Measurements from ENCODE around the gene SLC26A4.
A peak's percentile ranks its signal among the peaks of the same experiment; 100 is the strongest.

SLC26A4 gene

DNA sequence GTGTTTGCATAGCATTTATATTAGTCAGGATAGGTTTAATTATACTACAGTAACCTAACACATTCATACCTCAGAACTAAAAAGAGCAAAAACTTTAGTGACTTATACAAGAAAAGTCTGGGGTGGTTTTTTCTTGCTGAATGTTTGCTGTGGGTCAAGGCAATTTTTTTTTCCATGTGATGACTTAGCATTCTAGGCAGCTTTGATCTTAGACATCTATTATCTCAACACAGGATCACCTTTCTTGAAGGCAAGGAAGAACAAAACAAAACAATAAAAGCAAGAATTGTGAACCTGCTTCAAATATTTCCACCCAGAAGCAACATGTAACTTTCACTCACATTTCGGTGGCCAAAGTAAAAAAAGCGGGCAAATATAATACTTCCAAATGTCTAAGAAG is 62.6 kb downstream of the SLC26A4 start:
- no peak for DNase-seq
- TF ChIP-seq GATA1 (IDR thresholded peaks at IDR 0.05; ENCODE audit: low read depth, low read length), result no peak

DNA sequence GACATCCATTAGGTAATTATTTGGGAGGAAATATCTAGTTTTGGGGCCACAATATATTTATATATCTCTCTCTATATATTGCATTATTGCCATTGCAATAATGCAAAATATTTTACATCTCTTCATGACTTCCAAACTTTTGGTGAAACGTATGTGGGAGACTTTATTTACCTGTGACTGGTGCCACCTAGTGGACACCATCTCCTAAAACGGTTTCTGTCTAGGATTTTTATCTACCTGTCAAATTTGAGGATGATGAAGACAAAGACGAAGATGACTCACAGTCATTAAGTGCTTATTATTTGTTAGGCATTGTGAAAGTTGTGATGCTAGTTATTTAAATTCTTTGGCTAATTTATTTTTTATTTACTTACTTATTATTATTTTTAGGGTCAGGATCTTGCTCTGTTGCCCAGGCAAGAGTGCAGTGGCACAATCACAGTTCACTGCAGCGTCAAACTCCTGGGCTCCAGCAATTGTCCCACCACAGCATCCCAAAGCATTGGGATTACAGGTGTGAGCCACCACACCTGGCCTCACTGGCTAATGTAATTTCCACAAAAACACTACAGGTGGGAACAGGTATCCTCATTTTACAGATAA is 64.6 kb downstream of the SLC26A4 start:
- DNase-seq, result peak; percentile 54 to 81
- no peak for TF ChIP-seq GATA1 (IDR thresholded peaks at IDR 0.05; ENCODE audit: low read depth, low read length)
- no peak for TF ChIP-seq POLR2A (IDR thresholded peaks at IDR 0.05; ENCODE audit: low read length)

DNA sequence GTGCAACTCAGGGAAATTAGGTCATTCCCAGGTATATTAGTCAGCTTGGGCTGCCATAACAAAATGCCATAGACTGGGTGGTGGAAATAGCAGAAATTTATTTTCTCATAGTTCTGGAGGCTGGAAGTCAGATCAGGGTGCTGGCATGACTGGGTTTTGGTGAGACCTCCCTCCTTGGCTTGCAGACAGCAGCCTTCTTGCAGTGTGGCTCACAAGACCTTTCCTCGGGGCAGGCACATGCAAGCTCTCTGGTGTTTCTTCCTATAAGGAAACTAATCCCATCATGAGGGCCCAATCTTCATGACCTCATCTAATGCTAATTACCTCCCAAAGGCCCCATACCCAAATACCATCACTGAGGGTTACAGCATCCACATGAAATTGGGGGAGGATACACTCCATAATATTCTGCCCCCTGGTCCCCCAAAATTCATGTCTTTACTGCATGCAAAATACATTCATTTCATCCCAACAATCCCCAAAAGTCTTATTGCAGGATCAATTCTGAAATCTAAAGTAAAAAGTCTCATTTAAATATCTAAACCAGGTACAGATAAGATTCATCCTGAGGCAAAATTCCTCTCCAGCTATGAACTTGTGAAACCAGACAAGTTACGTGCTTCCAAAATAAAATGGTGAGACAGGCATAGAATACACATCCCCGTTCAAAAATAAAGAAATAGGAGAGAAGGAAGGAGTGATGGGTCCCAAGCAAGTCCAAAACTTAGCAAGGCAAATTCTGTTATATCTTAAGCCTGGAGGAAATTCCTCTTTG is 65.9 kb downstream of the SLC26A4 start:
- TF ChIP-seq GATA1 (IDR thresholded peaks at IDR 0.05; ENCODE audit: low read depth, low read length) (no peak), POLR2A (IDR thresholded peaks at IDR 0.05; ENCODE audit: low read length) (no peak)
- no peak for DNase-seq

DNA sequence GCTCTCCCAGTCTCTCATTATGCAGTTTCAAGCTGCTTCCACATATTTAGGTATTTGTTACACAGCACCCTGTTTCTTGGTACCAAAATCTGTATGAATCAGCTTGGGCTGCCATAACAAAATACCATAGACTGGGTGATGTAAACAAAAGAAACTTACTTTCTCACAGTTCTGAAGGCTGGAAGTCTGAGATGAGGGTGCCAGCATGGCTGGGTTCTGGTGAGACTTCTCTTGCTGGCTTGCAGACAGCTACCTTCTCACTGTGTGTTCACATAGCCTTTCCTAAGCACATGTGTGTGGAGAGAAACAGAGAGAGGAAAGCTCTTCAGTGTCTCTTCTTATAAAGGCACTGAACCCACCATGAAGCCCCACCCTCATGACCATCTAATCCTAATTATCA is 67.6 kb downstream of the SLC26A4 start:
- TF ChIP-seq GATA1 (IDR thresholded peaks at IDR 0.05; ENCODE audit: low read depth, low read length) (no peak), POLR2A (IDR thresholded peaks at IDR 0.05; ENCODE audit: low read length) (no peak)
- DNase-seq, result peak in 1 of 2 experiments; percentile 21

DNA sequence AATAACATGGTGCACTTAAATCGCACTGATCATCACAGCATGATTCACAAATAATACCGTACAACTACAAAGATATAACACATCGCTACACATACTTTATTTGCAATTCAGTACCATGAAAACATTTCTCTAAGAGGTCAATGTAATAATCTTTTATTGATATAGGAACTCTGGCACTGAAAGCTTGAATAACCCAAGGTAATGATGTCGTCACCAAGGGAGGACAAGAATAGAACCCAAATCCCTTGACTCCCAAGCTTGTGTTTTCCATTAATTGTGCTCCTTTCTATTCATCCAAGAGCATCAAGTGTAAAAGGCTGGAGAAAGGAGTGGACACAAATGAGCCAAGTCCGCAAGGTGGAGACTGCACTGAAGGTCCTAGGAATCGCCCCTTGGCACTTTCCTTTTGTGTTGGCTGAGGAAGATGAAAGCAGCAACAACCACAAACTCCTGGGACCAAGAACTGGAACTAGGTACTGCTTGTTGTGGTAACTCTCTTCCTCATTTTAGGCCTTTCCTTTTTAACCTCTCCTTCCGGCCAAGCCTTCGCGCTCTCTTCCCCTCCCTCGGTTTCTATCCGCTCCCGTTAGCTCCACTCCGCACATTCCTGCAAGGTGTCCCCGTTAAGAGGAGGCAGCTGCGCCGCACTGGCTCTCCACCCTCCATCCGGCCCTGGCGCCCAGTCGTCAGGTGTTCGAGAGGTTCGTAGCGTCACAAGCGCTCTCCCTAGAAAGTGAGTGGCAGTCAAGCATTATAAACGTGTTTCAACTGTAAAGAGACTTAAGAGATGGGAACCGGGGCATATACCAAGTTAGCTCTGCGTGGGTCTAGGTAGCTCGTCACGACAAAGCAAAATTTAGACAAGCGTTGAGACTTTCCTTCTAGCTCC is 82.3 kb downstream of the SLC26A4 start:
- DNase-seq, result no peak
- TF ChIP-seq GATA1 (IDR thresholded peaks at IDR 0.05; ENCODE audit: low read depth, low read length) (no peak), POLR2A (IDR thresholded peaks at IDR 0.05; ENCODE audit: low read length) (no peak)

DNA sequence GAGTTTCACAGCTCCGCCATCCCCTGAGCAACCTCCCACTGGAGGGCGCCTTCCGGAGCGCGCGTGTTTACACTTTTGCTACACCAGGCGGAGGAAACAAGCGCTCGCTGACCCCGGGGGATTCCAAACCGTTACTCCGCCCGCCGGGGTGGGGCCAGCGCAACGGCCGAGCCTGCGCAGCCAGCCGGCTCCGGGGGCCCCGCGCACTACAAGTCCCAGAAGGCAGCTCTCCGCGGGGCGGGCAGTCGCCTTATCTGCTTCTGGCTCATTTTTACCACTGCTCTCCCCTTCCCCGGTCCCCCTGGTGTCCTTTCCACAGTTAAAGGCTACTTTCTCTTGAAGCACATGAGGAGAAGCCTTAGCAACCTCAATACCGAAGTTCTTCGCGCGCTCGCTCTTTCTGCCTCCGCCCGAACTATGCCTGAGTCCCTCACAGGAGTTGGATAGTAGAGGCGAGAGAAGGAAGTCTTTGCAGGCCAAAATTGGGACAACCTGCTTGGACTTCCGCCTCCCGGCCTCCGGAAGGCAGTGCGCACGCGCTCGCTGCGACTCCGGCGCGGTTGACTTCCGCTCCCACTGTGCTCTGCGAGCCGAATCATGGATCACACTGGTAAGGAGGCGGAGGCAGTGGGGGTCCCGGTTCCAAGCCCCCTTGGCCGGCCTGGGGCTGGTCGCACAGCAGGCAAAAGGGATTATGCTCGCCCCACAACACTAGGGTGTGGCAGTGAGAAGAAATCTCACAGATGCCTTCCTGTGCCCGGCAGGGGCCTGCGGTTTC is 83.1 kb downstream of the SLC26A4 start, which contains the start of gene CBLL1:
TSS of gene CBLL1 (plus strand) at position 576 of the 778 bp plus-strand sequence. CDS start at position 598, 22 bp downstream.
- TF ChIP-seq POLR2A (IDR thresholded peaks at IDR 0.05; ENCODE audit: low read length) (peak; percentile 98), GATA1 (IDR thresholded peaks at IDR 0.05; ENCODE audit: low read depth, low read length) (peak; percentile 72)
- DNase-seq, result peak; percentile 98 to 99

DNA sequence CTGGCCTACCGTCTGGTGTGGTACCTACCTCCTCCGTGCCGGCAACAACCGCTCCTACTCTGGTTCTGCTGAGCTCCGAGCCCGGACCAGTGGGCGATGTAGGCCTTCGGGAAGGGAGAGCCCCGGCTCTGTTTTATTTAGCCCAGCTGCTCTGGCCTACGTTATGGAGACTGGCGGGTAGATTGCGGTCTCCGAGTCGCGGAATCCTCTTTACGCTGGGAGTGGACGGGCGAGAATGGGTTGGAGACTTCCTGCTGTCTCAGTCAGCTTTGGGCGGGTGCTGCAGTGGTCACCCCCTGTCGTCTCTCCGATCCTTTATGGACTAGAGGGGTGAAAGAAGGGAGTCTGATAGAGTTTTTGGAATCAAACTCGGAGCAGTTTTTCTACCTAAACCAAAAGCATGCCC is 83.7 kb downstream of the SLC26A4 start:
- DNase-seq, result peak; percentile 83 to 87
- no peak for TF ChIP-seq POLR2A (IDR thresholded peaks at IDR 0.05; ENCODE audit: low read length)
- TF ChIP-seq GATA1 (IDR thresholded peaks at IDR 0.05; ENCODE audit: low read depth, low read length), result no peak

DNA sequence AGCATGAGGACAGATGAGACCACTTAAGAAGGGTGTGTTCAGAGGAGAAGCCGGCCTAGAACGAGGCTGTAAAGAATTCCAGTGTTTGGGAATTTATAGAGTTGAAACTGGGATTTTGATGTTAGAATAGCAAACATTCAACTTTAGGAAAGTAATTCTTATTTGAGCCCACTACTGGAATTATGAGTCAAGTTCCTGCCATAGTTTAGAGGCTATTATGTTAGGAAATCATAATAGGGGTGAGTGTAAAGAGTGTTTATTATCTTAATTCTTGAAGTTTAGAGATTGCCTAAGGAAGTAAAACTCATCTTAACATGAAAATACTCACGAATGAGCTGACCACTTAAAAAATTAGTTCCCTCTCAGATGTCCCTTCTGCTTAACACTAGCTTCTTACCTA is 85.4 kb downstream of the SLC26A4 start:
- TF ChIP-seq GATA1 (IDR thresholded peaks at IDR 0.05; ENCODE audit: low read depth, low read length), result no peak
- no peak for TF ChIP-seq POLR2A (IDR thresholded peaks at IDR 0.05; ENCODE audit: low read length)

DNA sequence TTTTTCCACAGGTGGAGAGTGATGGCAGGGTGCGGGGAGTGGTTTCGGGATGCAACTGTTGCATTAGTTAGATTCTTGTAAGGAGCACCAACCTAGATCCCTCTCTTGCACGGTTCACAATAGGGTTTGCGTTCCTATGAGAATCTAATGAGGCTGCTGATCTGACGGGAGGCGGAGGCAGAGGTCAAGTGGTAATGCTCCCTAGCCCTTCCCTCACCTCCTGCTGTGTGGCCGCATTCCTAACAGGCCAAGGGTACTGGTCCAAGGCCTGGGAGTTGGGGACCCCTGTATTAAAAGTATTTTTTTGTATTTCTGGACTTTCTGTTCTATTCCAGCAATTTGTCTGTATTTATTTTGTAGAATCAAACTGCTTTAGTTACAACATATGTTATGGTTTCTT is 90.5 kb downstream of the SLC26A4 start:
- no peak for DNase-seq
- no peak for TF ChIP-seq GATA1 (IDR thresholded peaks at IDR 0.05; ENCODE audit: low read depth, low read length)
- no peak for TF ChIP-seq POLR2A (IDR thresholded peaks at IDR 0.05; ENCODE audit: low read length)

More for the DNA sequence above, 85.4 kb downstream of the SLC26A4 start:
- no peak for DNase-seq

DNA sequence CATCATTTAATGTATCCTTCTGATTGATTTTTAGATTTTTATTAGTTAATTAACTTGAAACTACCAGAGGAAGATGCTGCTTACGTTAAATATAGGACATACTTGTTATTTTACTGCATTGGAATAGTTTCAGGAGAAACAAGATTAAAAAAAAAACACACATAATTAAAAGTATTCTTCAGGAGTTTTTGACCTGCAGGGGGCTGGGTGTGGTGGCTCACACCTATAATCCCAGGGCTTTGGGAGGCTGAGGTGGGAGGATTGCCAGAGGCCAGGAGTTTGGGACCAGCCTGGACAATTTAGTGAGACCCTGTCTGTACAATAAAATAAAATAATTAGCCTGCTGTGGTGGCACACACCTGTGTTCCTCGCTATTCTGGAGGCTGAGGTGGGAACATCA is 94.0 kb downstream of the SLC26A4 start:
- TF ChIP-seq POLR2A (IDR thresholded peaks at IDR 0.05; ENCODE audit: low read length), result no peak
- TF ChIP-seq GATA1 (IDR thresholded peaks at IDR 0.05; ENCODE audit: low read depth, low read length), result no peak
- peak; percentile 16 to 48 for DNase-seq

DNA sequence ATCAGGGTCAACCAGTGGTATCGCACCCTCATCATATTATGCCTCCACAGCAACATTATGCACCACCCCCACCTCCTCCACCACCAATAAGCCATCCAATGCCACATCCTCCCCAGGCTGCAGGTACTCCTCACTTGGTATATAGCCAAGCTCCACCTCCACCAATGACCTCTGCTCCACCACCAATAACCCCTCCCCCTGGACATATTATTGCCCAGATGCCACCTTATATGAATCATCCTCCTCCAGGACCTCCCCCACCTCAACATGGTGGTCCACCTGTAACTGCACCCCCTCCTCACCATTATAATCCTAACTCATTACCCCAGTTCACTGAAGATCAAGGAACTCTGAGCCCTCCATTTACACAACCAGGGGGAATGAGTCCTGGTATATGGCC is 98.0 kb downstream of the SLC26A4 start:
- no peak for DNase-seq
- no peak for TF ChIP-seq GATA1 (IDR thresholded peaks at IDR 0.05; ENCODE audit: low read depth, low read length)
- TF ChIP-seq POLR2A (IDR thresholded peaks at IDR 0.05; ENCODE audit: low read length), result peak; percentile 25

DNA sequence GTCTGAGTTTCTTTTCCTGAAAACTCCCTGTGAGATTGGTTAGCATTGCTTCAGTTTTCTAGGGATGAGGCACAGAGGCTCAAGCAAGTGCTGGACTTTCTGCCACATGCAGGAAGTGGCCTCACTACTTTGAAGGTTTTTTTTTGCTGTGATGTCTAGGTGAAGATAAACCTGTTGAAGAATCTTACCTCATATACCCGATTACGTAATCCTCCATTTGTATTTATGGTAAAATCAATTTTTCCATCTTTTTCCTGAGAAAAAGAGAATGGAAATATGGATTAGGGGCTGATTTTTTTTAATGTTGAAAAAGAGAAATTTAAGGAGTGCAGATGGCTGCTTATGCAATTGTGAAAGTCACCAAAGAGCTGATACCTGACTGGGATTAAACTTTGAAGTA is 106.8 kb downstream of the SLC26A4 start:
- no peak for DNase-seq
- no peak for TF ChIP-seq POLR2A (IDR thresholded peaks at IDR 0.05; ENCODE audit: low read length)
- TF ChIP-seq GATA1 (IDR thresholded peaks at IDR 0.05; ENCODE audit: low read depth, low read length), result no peak

Data from erythroblast (primary cell).